ENCODE measurements around the gene MLST8.
"Not testable (repeated sequence)": the region's sequence is repeated elsewhere in the genome, so short reads cannot be mapped to it uniquely, and the experiment has no call there.

The MLST8 gene

GRCh38 chr16:2190002-2190658 is 15.1 kb upstream of the MLST8 start:
- no peak for DNase-seq (ENCODE audit: low read depth, low spot score)

GRCh38 chr16:2190659-2191445 is 14.4 kb upstream of the MLST8 start:
- DNase-seq (ENCODE audit: low read depth, low spot score): no peak

- DNase-seq (ENCODE audit: low read depth, low spot score): no peak
Measured at GRCh38 chr16:2191446-2191706, 13.9 kb upstream of the MLST8 start.

GRCh38 chr16:2194166-2194834 is 11.0 kb upstream of the MLST8 start:
- no peak for DNase-seq (ENCODE audit: low read depth, low spot score)

- no peak for DNase-seq (ENCODE audit: low read depth, low spot score)
Measured at GRCh38 chr16:2194852-2195321, 10.4 kb upstream of the MLST8 start.

GRCh38 chr16:2195322-2196161 is 9.7 kb upstream of the MLST8 start:
- DNase-seq (ENCODE audit: low read depth, low spot score): no peak

- DNase-seq (ENCODE audit: low read depth, low spot score): no peak
Measured at GRCh38 chr16:2196162-2196980, 8.9 kb upstream of the MLST8 start, which contains the start of gene CASKIN1. TSS of gene CASKIN1 (minus strand) at chr16:2196605. CDS start at chr16:2196432, 173 bp downstream.

GRCh38 chr16:2196981-2197511 is 8.2 kb upstream of the MLST8 start:
- no peak for DNase-seq (ENCODE audit: low read depth, low spot score)

GRCh38 chr16:2197765-2198164 is 7.5 kb upstream of the MLST8 start:
- no peak for DNase-seq (ENCODE audit: low read depth, low spot score)

- no peak for DNase-seq (ENCODE audit: low read depth, low spot score)
Measured at GRCh38 chr16:2198283-2198682, 7.0 kb upstream of the MLST8 start.

GRCh38 chr16:2199095-2199494 is 6.2 kb upstream of the MLST8 start:
- no peak for DNase-seq (ENCODE audit: low read depth, low spot score)

GRCh38 chr16:2199621-2200139 is 5.6 kb upstream of the MLST8 start:
- DNase-seq (ENCODE audit: low read depth, low spot score): no peak

- no peak for DNase-seq (ENCODE audit: low read depth, low spot score)
Measured at GRCh38 chr16:2200313-2200712, 4.9 kb upstream of the MLST8 start.

GRCh38 chr16:2203119-2203688 is 2.0 kb upstream of the MLST8 start:
- DNase-seq (ENCODE audit: low read depth, low spot score): not testable (repeated sequence)

- no peak for DNase-seq (ENCODE audit: low read depth, low spot score)
Measured at GRCh38 chr16:2204416-2205103, 694 bp upstream of the MLST8 start.

- DNase-seq (ENCODE audit: low read depth, low spot score): no peak
Measured at GRCh38 chr16:2205967-2206313, 686 bp downstream of the MLST8 start.

GRCh38 chr16:2206420-2206779 is 1.1 kb downstream of the MLST8 start:
- no peak for DNase-seq (ENCODE audit: low read depth, low spot score)

- no peak for DNase-seq (ENCODE audit: low read depth, low spot score)
Measured at GRCh38 chr16:2206780-2207433, 1.7 kb downstream of the MLST8 start.

GRCh38 chr16:2207872-2208271 is 2.6 kb downstream of the MLST8 start:
- DNase-seq (ENCODE audit: low read depth, low spot score): no peak
